BLaER1 treated with 17β-estradiol and CSF1 and Interleukin-3, amounts not matched to agents 10 nM and 100 nM (cell line): Measurements from ENCODE around the gene ONECUT1.

Experiments used
- H3K27ac ChIP-seq, 11 experiments: shearing (Covaris generic); formaldehyde crosslinking; 2 replicates each; pipeline ENCODE4 v1.8.1; 2022
- H3K27me3 ChIP-seq, 11 experiments: shearing (Covaris generic); formaldehyde crosslinking; 2 replicates each; pipeline ENCODE4 v1.8.1; 2022
- H3K36me3 ChIP-seq, 11 experiments: shearing (Covaris generic); formaldehyde crosslinking; 2 replicates each; pipeline ENCODE4 v1.8.1; 2022
- H3K4me1 ChIP-seq, 10 experiments: shearing (Covaris generic); formaldehyde crosslinking; 2 replicates each; pipeline ENCODE4 v1.8.1; 2022
- H3K4me2 ChIP-seq, 11 experiments: shearing (Covaris generic); formaldehyde crosslinking; 2 replicates each; pipeline ENCODE4 v1.8.1; 2022
- H3K4me3 ChIP-seq, 10 experiments: shearing (Covaris generic); formaldehyde crosslinking; 2 replicates each; pipeline ENCODE4 v1.8.1; 2022
- H3K9ac ChIP-seq, 11 experiments: shearing (Covaris generic); formaldehyde crosslinking; 2 replicates each; pipeline ENCODE4 v1.8.1; 2022
- H3K9me3 ChIP-seq, 11 experiments: shearing (Covaris generic); formaldehyde crosslinking; replicated peaks in 1 of 11; 2 replicates each; pipeline ENCODE4 v1.8.1; 2022
- H4K20me1 ChIP-seq, 11 experiments: shearing (Covaris generic); formaldehyde crosslinking; 2 replicates each; pipeline ENCODE4 v1.8.1; 2022
- Cebpa-rat ChIP-seq, 11 experiments: shearing (Covaris generic); IDR thresholded peaks; 2 replicates each; pipeline ENCODE4 v1.8.1; 2022

The ONECUT1 gene

GRCh38 chr15:52805351-52806283 is 15.5 kb upstream of the ONECUT1 start:
- H3K36me3 ChIP-seq: no peaks in the 10 kb centered on the region
- H3K4me3 ChIP-seq: peak overlapping the region in 4 of 10 experiments; percentile 43 to 58 (median 50); a peak in 7 of 20 replicates
- no peak for TF ChIP-seq Cebpa-rat (IDR thresholded peaks at IDR 0.05)
- H3K9ac ChIP-seq: no peak overlapping the region
- H3K9me3 ChIP-seq: peaks cover 20 to 28% (median 22%) of the 10 kb centered on the region in 11 experiments
- H4K20me1 ChIP-seq: peaks cover 0 to 62% (median 34%) of the 10 kb centered on the region in 11 experiments; a peak in 16 of 22 replicates
- H3K27ac ChIP-seq: no peak overlapping the region
- peaks cover 0 to 18% (median 11%) of the 10 kb centered on the region in 10 experiments; a peak in 10 of 20 replicates for H3K4me1 ChIP-seq
- H3K4me2 ChIP-seq: peak overlapping the region in 5 of 11 experiments; percentile 59 to 92 (median 71); a peak in 8 of 22 replicates
- H3K27me3 ChIP-seq: peaks cover 86 to 96% (median 92%) of the 10 kb centered on the region in 11 experiments

GRCh38 chr15:52804526-52805081 is 14.5 kb upstream of the ONECUT1 start:
- Histone ChIP-seq H3K4me3 (peak overlapping the region in 9 of 10 experiments; percentile 10 to 58 (median 43); a peak in 14 of 20 replicates), H3K9ac (no peak overlapping the region), H3K9me3 (peaks cover 22 to 34% (median 24%) of the 10 kb centered on the region in 11 experiments), H3K4me1 (peaks cover 0 to 18% (median 11%) of the 10 kb centered on the region in 10 experiments; a peak in 10 of 20 replicates), H3K4me2 (peak overlapping the region; percentile 14 to 92 (median 61); a peak in 20 of 22 replicates), H3K27ac (no peak overlapping the region), H3K36me3 (no peaks in the 10 kb centered on the region), H3K27me3 (peaks cover 94 to 100% (median 100%) of the 10 kb centered on the region in 11 experiments), H4K20me1 (peaks cover 0 to 72% (median 38%) of the 10 kb centered on the region in 11 experiments; a peak in 16 of 22 replicates)
- no peak for TF ChIP-seq Cebpa-rat (IDR thresholded peaks at IDR 0.05)

GRCh38 chr15:52803467-52804306 is 13.6 kb upstream of the ONECUT1 start:
- H3K4me1 ChIP-seq: peaks cover 0 to 18% (median 11%) of the 10 kb centered on the region in 10 experiments; a peak in 10 of 20 replicates
- peaks cover 95 to 100% (median 100%) of the 10 kb centered on the region in 11 experiments for H3K27me3 ChIP-seq
- no peak for TF ChIP-seq Cebpa-rat (IDR thresholded peaks at IDR 0.05)
- H3K36me3 ChIP-seq: no peaks in the 10 kb centered on the region
- H3K4me2 ChIP-seq: peak overlapping the region in 10 of 11 experiments; percentile 20 to 84 (median 42); a peak in 15 of 22 replicates
- no peak overlapping the region for H3K9ac ChIP-seq
- H4K20me1 ChIP-seq: peaks cover 0 to 81% (median 48%) of the 10 kb centered on the region in 11 experiments; a peak in 17 of 22 replicates
- H3K4me3 ChIP-seq: peak overlapping the region in 4 of 10 experiments; percentile 11 to 35 (median 24); a peak in 4 of 20 replicates
- H3K27ac ChIP-seq: no peak overlapping the region
- peaks cover 22 to 36% (median 24%) of the 10 kb centered on the region in 11 experiments for H3K9me3 ChIP-seq

- no peak overlapping the region for H3K4me2 ChIP-seq
- no peak overlapping the region; a peak in 1 of 20 replicates for H3K4me3 ChIP-seq
- no peaks in the 10 kb centered on the region for H3K36me3 ChIP-seq
- H3K4me1 ChIP-seq: peaks cover 0 to 19% (median 11%) of the 10 kb centered on the region in 10 experiments; a peak in 11 of 20 replicates
- peaks cover 100% of the 10 kb centered on the region in 11 experiments for H3K27me3 ChIP-seq
- peaks cover 0 to 87% (median 54%) of the 10 kb centered on the region in 11 experiments; a peak in 17 of 22 replicates for H4K20me1 ChIP-seq
- no peak overlapping the region for H3K9ac ChIP-seq
- no peak overlapping the region for H3K27ac ChIP-seq
- no peak for TF ChIP-seq Cebpa-rat (IDR thresholded peaks at IDR 0.05)
- H3K9me3 ChIP-seq: peaks cover 22 to 41% (median 24%) of the 10 kb centered on the region in 11 experiments
Observed at GRCh38 chr15:52803108-52803466, 13.0 kb upstream of the ONECUT1 start.

- TF ChIP-seq Cebpa-rat (IDR thresholded peaks at IDR 0.05): no peak
- Histone ChIP-seq H3K4me3 (no peak overlapping the region), H3K4me1 (peaks cover 0 to 25% (median 11%) of the 10 kb centered on the region in 10 experiments; a peak in 11 of 20 replicates), H3K9me3 (peaks cover 22 to 44% (median 24%) of the 10 kb centered on the region in 11 experiments), H4K20me1 (peaks cover 0 to 91% (median 63%) of the 10 kb centered on the region in 11 experiments; a peak in 17 of 22 replicates), H3K9ac (no peak overlapping the region), H3K27me3 (peaks cover 100% of the 10 kb centered on the region in 11 experiments), H3K4me2 (no peak overlapping the region), H3K27ac (no peak overlapping the region), H3K36me3 (no peaks in the 10 kb centered on the region)
Observed at GRCh38 chr15:52802110-52802509, 12.0 kb upstream of the ONECUT1 start.

- no peak for TF ChIP-seq Cebpa-rat (IDR thresholded peaks at IDR 0.05)
- Histone ChIP-seq H3K9me3 (peaks cover 22 to 48% (median 26%) of the 10 kb centered on the region in 11 experiments), H4K20me1 (peaks cover 0 to 91% (median 67%) of the 10 kb centered on the region in 11 experiments; a peak in 17 of 22 replicates), H3K9ac (no peak overlapping the region), H3K27me3 (peaks cover 100% of the 10 kb centered on the region in 11 experiments), H3K27ac (no peak overlapping the region), H3K36me3 (no peaks in the 10 kb centered on the region), H3K4me3 (no peak overlapping the region), H3K4me1 (peaks cover 0 to 25% (median 11%) of the 10 kb centered on the region in 10 experiments; a peak in 11 of 20 replicates), H3K4me2 (no peak overlapping the region)
Observed at GRCh38 chr15:52801748-52802085, 11.6 kb upstream of the ONECUT1 start.

GRCh38 chr15:52800828-52801747 is 11.0 kb upstream of the ONECUT1 start:
- Histone ChIP-seq H3K27ac (no peak overlapping the region), H3K36me3 (no peaks in the 10 kb centered on the region), H3K4me3 (no peak overlapping the region; a peak in 1 of 20 replicates), H4K20me1 (peaks cover 0 to 92% (median 71%) of the 10 kb centered on the region in 11 experiments; a peak in 17 of 22 replicates), H3K9me3 (peaks cover 20 to 51% (median 28%) of the 10 kb centered on the region in 11 experiments), H3K4me2 (no peak overlapping the region), H3K4me1 (peaks cover 0 to 25% (median 11%) of the 10 kb centered on the region in 10 experiments; a peak in 11 of 20 replicates), H3K9ac (no peak overlapping the region), H3K27me3 (peaks cover 100% of the 10 kb centered on the region in 11 experiments)
- TF ChIP-seq Cebpa-rat (IDR thresholded peaks at IDR 0.05): no peak
